HFF-Myc (cell line): Measurements from ENCODE around the gene UBE3A.

ENCODE experiments used
- DNase-seq: peaks from one replicate; pipeline ENCODE4 v3.0.0-alpha.2; 2011; ENCODE audit warnings: low read depth; ENCODE audit errors: extremely low read depth
- H3K4me3 ChIP-seq: replicated peaks from 2 replicates; pipeline ENCODE4 v1.5.1; 2011; ENCODE audit warnings: low read depth, mild to moderate bottlenecking, control low read depth, low read length
- CTCF ChIP-seq: IDR thresholded peaks from 2 replicates; pipeline ENCODE4 v1.5.1; 2012; ENCODE audit warnings: mild to moderate bottlenecking, low read depth, low read length, control low read depth; ENCODE audit errors: missing control alignments

Gene UBE3A

GRCh38 chr15:25408929-25409328 is 29.9 kb downstream of the UBE3A start:
- no peak for TF ChIP-seq CTCF
- H3K4me3 ChIP-seq = no peak overlapping the region
- no peak for DNase-seq

- TF ChIP-seq CTCF = no peak
- H3K4me3 ChIP-seq = no peak overlapping the region
- DNase-seq = no peak
Observed at GRCh38 chr15:25408428-25408827, 30.4 kb downstream of the UBE3A start.

- no peak for DNase-seq
- H3K4me3 ChIP-seq = no peak overlapping the region
- no peak for TF ChIP-seq CTCF
Observed at GRCh38 chr15:25407950-25408349, 30.9 kb downstream of the UBE3A start.

DNA sequence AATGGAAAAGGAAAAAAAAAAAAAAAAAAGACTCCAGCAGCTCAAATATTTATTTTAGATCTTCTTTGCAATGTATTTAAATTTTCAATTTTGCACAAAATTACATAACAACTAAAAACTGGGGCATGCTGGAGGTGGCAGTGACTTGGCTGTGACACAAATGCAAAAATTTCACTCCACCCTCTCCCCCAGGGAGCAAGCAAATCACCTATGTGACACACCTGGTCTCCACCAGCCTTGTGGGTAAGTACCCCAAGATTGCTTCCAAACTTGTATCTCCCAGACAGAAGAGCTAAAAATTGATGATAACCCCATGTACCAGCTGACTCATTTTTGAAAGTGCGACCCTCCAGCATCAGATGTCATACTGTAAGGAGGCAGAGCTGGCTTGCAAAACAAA is 32.0 kb downstream of the UBE3A start:
- no peak overlapping the region for H3K4me3 ChIP-seq
- DNase-seq = no peak
- TF ChIP-seq CTCF = no peak

DNA sequence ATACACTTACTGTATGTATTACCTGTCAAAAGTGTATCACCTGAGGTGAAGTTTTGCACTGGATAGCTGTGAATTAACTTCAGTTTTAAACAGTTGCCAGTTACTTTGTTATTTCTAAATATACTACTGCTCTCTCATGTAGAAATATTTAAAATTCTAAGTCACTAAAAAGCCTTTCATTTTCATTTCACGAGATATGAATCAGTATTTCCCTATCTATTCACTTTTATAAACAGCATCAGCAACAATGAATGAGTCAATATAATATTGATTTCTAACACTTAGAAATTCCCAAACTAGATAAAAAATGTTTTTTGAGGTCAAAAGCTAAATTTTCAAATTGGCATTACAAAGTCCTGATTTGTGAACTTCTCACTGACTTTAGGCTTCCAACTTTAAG is 32.6 kb downstream of the UBE3A start:
- DNase-seq = no peak
- no peak overlapping the region for H3K4me3 ChIP-seq
- TF ChIP-seq CTCF = no peak

DNA sequence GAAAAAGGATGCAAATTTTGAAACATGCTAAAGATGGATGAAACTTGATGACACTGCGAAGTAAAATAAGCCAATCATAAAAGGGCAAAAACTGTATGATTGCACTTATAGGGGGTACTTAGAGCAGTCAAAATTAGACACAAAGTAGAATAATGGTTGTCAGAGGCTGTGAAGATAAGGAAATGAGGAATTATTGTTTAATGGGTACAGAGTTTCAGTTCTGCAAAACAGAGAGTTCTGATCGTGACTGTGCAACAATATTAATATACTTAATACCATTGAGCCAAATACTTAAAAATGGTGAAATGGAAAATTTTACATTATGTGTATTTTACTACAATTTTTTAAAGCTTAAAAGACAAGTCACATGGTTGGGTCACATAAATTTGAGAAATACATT is 35.1 kb downstream of the UBE3A start:
- H3K4me3 ChIP-seq = no peak overlapping the region
- TF ChIP-seq CTCF = no peak
- no peak for DNase-seq

DNA sequence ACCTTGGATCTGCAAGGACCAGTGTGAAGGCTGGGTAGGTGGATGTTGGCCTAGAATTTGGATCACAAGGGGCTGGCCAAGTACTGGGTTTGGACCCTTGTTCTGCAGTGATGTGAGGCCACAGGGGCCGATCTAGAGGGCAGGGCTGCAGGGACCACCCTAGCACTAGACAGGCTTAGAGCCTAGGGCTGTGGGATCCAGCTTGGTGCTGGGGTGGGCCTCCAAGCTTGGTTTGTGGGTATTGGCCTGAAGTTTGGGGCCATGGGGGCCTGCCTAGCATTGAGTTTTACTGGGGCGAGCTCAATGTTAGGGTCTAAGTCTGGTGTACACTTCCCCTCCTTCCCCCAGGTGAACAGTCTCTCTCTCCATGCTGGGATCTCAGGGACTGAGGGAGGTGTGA is 36.5 kb downstream of the UBE3A start:
- TF ChIP-seq CTCF = no peak
- no peak for DNase-seq
- no peak overlapping the region for H3K4me3 ChIP-seq
